ENCODE data around the gene WDR4.
"Not testable (repeated sequence)": the region's sequence is repeated elsewhere in the genome, so short reads cannot be mapped to it uniquely, and the experiment has no call there.

The WDR4 gene

DNA sequence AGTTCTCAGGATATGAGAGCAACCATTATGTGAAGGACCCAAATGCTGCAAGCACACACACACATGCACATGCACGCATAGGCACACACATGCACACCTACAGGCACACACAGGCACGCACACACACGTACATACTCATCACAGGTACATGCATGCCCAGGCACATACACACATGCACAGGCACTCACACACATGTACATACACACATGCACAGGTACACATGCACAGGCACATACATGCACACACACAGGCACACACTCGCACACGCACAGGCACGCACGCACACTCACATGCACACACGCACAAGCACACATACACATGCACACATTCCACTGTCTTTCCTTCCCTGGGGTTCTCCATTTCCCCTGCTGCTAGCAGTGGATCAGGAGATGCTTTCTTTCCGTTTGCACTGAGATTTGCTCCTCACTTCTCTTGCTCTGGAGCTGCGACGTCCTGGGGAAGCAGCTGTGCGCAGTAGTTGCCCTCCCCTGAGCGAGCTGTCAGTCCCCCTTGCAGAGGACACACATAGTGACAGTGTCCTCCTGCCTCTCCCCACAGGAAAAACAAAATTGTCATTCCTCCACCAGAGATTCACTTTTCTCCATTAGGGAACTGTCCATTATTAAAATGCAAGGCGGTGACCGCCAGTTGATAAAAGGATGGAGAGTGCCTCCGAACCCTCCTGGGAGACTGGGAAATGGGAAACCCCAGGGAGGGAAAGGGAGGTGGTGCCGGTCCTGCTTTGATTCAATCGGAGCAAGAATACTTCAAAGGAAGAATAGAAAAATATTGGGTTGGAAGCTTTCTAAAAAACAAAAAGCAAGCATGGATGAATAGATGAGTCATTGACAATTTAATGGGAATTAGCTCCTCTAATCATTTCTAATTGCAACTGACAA, 69.5 kb downstream of the WDR4 start:
- no peak for DNase-seq

DNA sequence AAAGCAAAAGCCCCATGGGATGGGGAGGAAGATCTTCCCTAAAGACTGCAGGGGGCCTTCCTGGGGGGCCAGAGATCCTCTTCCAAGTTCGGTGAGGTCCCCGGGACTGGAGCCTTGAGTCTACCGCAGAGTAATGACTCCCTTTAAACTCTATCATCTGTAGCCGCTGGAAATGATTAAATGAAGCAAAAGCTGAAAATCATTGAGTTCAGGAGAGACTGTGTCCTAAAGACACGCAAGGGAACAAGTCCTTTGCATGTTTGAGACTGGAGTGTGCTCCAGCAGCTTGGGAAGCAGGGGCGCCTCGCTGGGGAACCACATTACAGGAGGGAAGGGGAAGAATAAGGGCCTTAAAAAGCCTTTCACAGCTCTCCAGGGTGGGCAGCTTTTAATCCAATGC, 70.2 kb downstream of the WDR4 start:
- no peak for DNase-seq

DNA sequence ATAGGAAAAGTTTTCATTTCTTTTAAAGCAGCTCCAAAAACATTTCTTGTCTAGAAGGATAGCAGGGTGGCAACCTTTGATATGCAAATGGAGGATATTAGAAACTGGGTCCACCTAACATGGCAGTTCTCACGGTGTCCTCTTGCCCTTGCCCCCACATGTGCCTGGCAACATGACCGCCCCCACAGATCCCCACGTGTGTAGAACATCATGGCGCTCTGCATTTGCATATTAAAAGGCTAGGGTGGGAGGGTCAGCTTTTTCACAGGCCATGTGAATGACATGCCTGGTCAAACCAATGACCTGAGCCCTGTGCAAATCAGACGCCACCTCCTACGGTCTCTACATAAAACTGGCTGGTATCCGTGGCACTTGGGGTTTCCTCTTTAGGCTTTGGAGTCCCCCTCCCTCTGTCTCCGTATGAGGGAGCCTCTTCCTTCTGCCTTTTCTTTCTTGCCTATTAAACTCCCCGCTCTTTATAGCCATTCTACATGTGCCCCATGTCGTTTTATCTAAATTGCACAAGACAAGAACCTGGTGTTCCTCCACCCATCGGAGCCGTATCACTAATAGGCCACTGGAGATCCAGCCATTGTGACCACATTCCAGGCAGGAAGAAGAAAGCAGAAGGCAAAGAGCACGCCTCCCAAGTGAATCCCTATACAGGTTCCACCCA, 71.3 kb downstream of the WDR4 start:
- no peak for DNase-seq

DNA sequence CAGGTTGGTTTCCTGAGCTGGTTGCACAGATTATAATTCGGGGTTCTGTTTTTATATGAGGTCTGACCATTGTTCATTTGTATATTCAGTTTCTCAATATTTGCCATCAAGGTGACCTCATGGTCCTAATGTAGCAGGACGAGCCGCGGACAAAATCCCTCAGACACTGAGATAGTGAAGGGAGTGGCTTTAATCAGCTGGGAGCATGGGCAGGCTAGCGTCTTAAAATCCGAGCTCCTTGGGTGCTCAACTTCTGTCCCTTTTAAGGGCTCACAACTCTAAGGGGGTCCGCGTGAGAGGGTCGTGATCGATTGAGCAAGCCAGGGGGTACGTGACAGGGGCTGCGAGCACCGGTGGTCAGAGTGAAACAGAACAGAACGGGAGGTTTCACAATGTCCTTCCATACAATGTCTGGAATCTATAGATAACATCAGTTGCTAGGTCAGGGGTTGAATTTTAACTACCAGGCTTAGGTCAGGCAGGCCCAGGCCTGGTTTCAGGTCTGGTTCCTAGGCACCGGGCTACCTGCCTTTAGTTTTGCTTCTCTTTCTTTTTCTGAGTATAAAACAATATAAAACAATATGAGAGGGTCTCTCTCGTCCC, 71.9 kb downstream of the WDR4 start:
- DNase-seq = not testable (repeated sequence)

- no peak for DNase-seq
These were observed 72.7 kb downstream of the WDR4 start for GRCh38 chr21:42806509-42807140.

- DNase-seq = not testable (repeated sequence)
These were observed 77.7 kb downstream of the WDR4 start for GRCh38 chr21:42801616-42802015.

- DNase-seq = no peak
These were observed 79.4 kb downstream of the WDR4 start for GRCh38 chr21:42799948-42800347.

- no peak for DNase-seq
These were observed 79.8 kb downstream of the WDR4 start for GRCh38 chr21:42799516-42799915.
